Lower lobe of right lung (tissue), 2 donors: ENCODE data around the gene HLA-DQB1. TPM values are rescaled to one million over a fixed set of nuclear protein-coding genes. Genes with fewer than 3 reads are reported as not detected.
"Not testable (repeated sequence)": the region's sequence is repeated elsewhere in the genome, so short reads cannot be mapped to it uniquely, and the experiment has no call there.

Experiments
- ATAC-seq, 2 donors: fragments of 200-7000 bp; cut with Tn5 transposase; one replicate each; pipeline ENCODE4 v1.9.1; 2020 to 2022; ENCODE audit warnings: mild to moderate bottlenecking in 2 of 2, moderate library complexity in 2 of 2
- DNase-seq: peaks from one replicate; pipeline ENCODE4 v3.0.0-alpha.2; 2020
- H3K27ac ChIP-seq: fragments of 200-600 bp; one replicate; pipeline ENCODE4 v1.8.0; 2022
- H3K27me3 ChIP-seq: fragments of 200-600 bp; one replicate; pipeline ENCODE4 v1.8.0; 2022; ENCODE audit warnings: low read depth
- H3K36me3 ChIP-seq: fragments of 200-600 bp; one replicate; pipeline ENCODE4 v1.8.0; 2022; ENCODE audit warnings: mild to moderate bottlenecking
- H3K4me1 ChIP-seq: fragments of 200-600 bp; one replicate; pipeline ENCODE4 v1.8.0; 2022
- H3K4me3 ChIP-seq: fragments of 200-600 bp; one replicate; pipeline ENCODE4 v1.8.0; 2022; ENCODE audit warnings: mild to moderate bottlenecking
- H3K9me3 ChIP-seq: fragments of 200-600 bp; one replicate; pipeline ENCODE4 v1.8.0; 2022
- CTCF ChIP-seq: fragments of 200-600 bp; IDR thresholded peaks from one replicate; pipeline ENCODE4 v1.8.0; 2022; ENCODE audit warnings: antibody characterized with exemption, mild to moderate bottlenecking
- intact Hi-C: fragments of 100-400 bp; cut with DNase I; formaldehyde crosslinking; loops from one replicate; pipeline ENCODE4 v1.11.0; 2022
- total RNA-seq: library from RNA; stranded (reverse); fragmentation: NEBNext Ultra II Directional; extraction: Animal tissue kit (Norgen Biotek cat#: 25700); gene quantifications from one replicate; pipeline ENCODE4 v1.2.1, GENCODE V29; 2021
- donor health status: DM: no; HTN: yes; CAD: no; lungs with severe emphysema.

HLA-DQB1 gene
- total RNA-seq, 1 donor from 2014 or later: 132 TPM

GRCh38 chr6:32655203-32655710 lies 11.2 kb downstream of the HLA-DQB1 start:
- Histone ChIP-seq H3K27me3 (no peaks in the 10 kb centered on the region), H3K4me1 (no peaks in the 10 kb centered on the region), H3K27ac (no peak overlapping the region), H3K36me3 (no peaks in the 10 kb centered on the region), H3K9me3 (no peaks in the 10 kb centered on the region), H3K4me3 (no peak overlapping the region)
- ATAC-seq: no peak
- no peak for TF ChIP-seq CTCF
- no peak for DNase-seq
- intact Hi-C loops: no loop called here

GRCh38 chr6:32645047-32645703 lies 21.3 kb downstream of the HLA-DQB1 start:
- ATAC-seq: no peak
- no peak overlapping the region for H3K4me3 ChIP-seq
- no peaks in the 10 kb centered on the region for H3K4me1 ChIP-seq
- H3K36me3 ChIP-seq: no peaks in the 10 kb centered on the region
- H3K9me3 ChIP-seq: no peaks in the 10 kb centered on the region
- no peaks in the 10 kb centered on the region for H3K27me3 ChIP-seq
- no peak overlapping the region for H3K27ac ChIP-seq
- DNase-seq: no peak
- no peak for TF ChIP-seq CTCF
- intact Hi-C loops: no loop called here

- Histone ChIP-seq H3K4me3 (no peak overlapping the region), H3K4me1 (no peaks in the 10 kb centered on the region), H3K36me3 (no peaks in the 10 kb centered on the region), H3K27ac (no peak overlapping the region), H3K27me3 (no peaks in the 10 kb centered on the region), H3K9me3 (no peaks in the 10 kb centered on the region)
- intact Hi-C loops: no loop called here
- no peak for ATAC-seq
- no peak for DNase-seq
- no peak for TF ChIP-seq CTCF
Observed at GRCh38 chr6:32643904-32644303, 22.6 kb downstream of the HLA-DQB1 start.

- DNase-seq (no peak), ATAC-seq (no peak)
- TF ChIP-seq CTCF: no peak
- Histone ChIP-seq H3K9me3 (no peaks in the 10 kb centered on the region), H3K4me1 (no peaks in the 10 kb centered on the region), H3K27ac (no peak overlapping the region), H3K4me3 (no peak overlapping the region), H3K36me3 (no peaks in the 10 kb centered on the region), H3K27me3 (no peaks in the 10 kb centered on the region)
- intact Hi-C loops: no loop called here
Observed at GRCh38 chr6:32642720-32643106, 23.7 kb downstream of the HLA-DQB1 start.

- H3K27ac ChIP-seq, H3K36me3 ChIP-seq, H3K4me3 ChIP-seq, H3K9me3 ChIP-seq, DNase-seq, intact Hi-C loops, H3K27me3 ChIP-seq, ATAC-seq, H3K4me1 ChIP-seq: not testable (repeated sequence)
Observed at GRCh38 chr6:32641785-32642719, 24.4 kb downstream of the HLA-DQB1 start.

GRCh38 chr6:32641122-32641521 lies 25.3 kb downstream of the HLA-DQB1 start:
- no peak overlapping the region for H3K4me3 ChIP-seq
- intact Hi-C loops: no loop called here

More at GRCh38 chr6:32641122-32641521, 25.3 kb downstream of the HLA-DQB1 start:
- no peaks in the 10 kb centered on the region for H3K36me3 ChIP-seq
- H3K27me3 ChIP-seq: no peaks in the 10 kb centered on the region
- no peak overlapping the region for H3K27ac ChIP-seq
- no peaks in the 10 kb centered on the region for H3K4me1 ChIP-seq
- no peak for ATAC-seq
- no peak for TF ChIP-seq CTCF
- no peaks in the 10 kb centered on the region for H3K9me3 ChIP-seq
- no peak for DNase-seq
